ENCODE measurements around the gene RRAS.

RRAS gene

GRCh38 chr19:49589502-49589905, 50.4 kb downstream of the RRAS start:
- peak overlapping the region; percentile 77 to 98 for H3K27ac ChIP-seq
- DNase-seq (ENCODE audit: low spot score): no peak
- no peak for TF ChIP-seq CTCF (IDR thresholded peaks at IDR 0.05)
- H3K4me3 ChIP-seq: peak overlapping the region; percentile 99

- no peak overlapping the region for H3K4me3 ChIP-seq
- no peak for DNase-seq (ENCODE audit: low spot score)
- H3K27ac ChIP-seq: no peak overlapping the region
- no peak for TF ChIP-seq CTCF (IDR thresholded peaks at IDR 0.05)
These were observed 51.4 kb downstream of the RRAS start for GRCh38 chr19:49588365-49589122.

GRCh38 chr19:49587227-49587626, 52.7 kb downstream of the RRAS start:
- TF ChIP-seq CTCF (IDR thresholded peaks at IDR 0.05): no peak
- no peak for DNase-seq (ENCODE audit: low spot score)
- Histone ChIP-seq H3K27ac (no peak overlapping the region), H3K4me3 (no peak overlapping the region)

Measured in coronary artery (tissue), 2 donors.